Pons (tissue), 1 donor: ENCODE data around the gene ARHGEF28.

Experiments
- DNase-seq: peaks from one replicate; pipeline ENCODE4 v3.0.0-alpha.2; 2016; ENCODE audit warnings: low spot score

Gene ARHGEF28

GRCh38 chr5:73619606-73620333, 6.2 kb upstream of the ARHGEF28 start:
- DNase-seq: no peak

- DNase-seq: no peak
Measured at GRCh38 chr5:73620334-73620687, 5.7 kb upstream of the ARHGEF28 start.

GRCh38 chr5:73623060-73623459, 2.9 kb upstream of the ARHGEF28 start:
- no peak for DNase-seq

GRCh38 chr5:73623901-73624404, 2.0 kb upstream of the ARHGEF28 start:
- no peak for DNase-seq

GRCh38 chr5:73624888-73625287, 1.1 kb upstream of the ARHGEF28 start:
- no peak for DNase-seq

GRCh38 chr5:73625372-73625943, 538 bp upstream of the ARHGEF28 start:
- DNase-seq: no peak

- no peak for DNase-seq
Measured at GRCh38 chr5:73626814-73627313, 868 bp downstream of the ARHGEF28 start.

GRCh38 chr5:73629456-73629855, 3.5 kb downstream of the ARHGEF28 start:
- DNase-seq: no peak

GRCh38 chr5:73630765-73631164, 4.8 kb downstream of the ARHGEF28 start:
- DNase-seq: no peak

GRCh38 chr5:73631500-73631899, 5.5 kb downstream of the ARHGEF28 start:
- no peak for DNase-seq

GRCh38 chr5:73633060-73633459, 7.1 kb downstream of the ARHGEF28 start:
- DNase-seq: no peak

- no peak for DNase-seq
Measured at GRCh38 chr5:73636408-73636807, 10.4 kb downstream of the ARHGEF28 start.

- no peak for DNase-seq
Measured at GRCh38 chr5:73637565-73637964, 11.6 kb downstream of the ARHGEF28 start.

GRCh38 chr5:73638344-73639095, 12.5 kb downstream of the ARHGEF28 start:
- no peak for DNase-seq

GRCh38 chr5:73640861-73641320, 14.9 kb downstream of the ARHGEF28 start:
- DNase-seq: peak; percentile 14

- DNase-seq: no peak
Measured at GRCh38 chr5:73641811-73642210, 15.8 kb downstream of the ARHGEF28 start.

- no peak for DNase-seq
Measured at GRCh38 chr5:73642344-73642743, 16.3 kb downstream of the ARHGEF28 start.

GRCh38 chr5:73644385-73644963, 18.5 kb downstream of the ARHGEF28 start:
- DNase-seq: no peak

- DNase-seq: no peak
Measured at GRCh38 chr5:73647721-73648120, 21.7 kb downstream of the ARHGEF28 start.

GRCh38 chr5:73648515-73648914, 22.5 kb downstream of the ARHGEF28 start:
- no peak for DNase-seq

GRCh38 chr5:73649926-73650325, 23.9 kb downstream of the ARHGEF28 start:
- DNase-seq: no peak

GRCh38 chr5:73652391-73652790, 26.4 kb downstream of the ARHGEF28 start:
- no peak for DNase-seq
